Epithelial cell of proximal tubule (primary cell): ENCODE results near the gene LRRC26. TPM values are rescaled to one million over a fixed set of nuclear protein-coding genes. Genes with fewer than 3 reads are reported as not detected.

Experiments used
- DNase-seq: peaks from one replicate; pipeline ENCODE4 v3.0.0-alpha.2; 2011; ENCODE audit warnings: low read depth
- H3K4me3 ChIP-seq: 2 replicates; pipeline ENCODE4 v1.5.1; 2011; ENCODE audit warnings: low read depth, mild to moderate bottlenecking, low read length
- total RNA-seq: library from RNA; depleted of rRNA; stranded (reverse); fragments of >200 nt; gene quantifications from 2 replicates; pipeline ENCODE4 v1.2.3, GENCODE V29; 2015
- TF ChIP-seq, protein P1 (sequence below): conservative IDR thresholded peaks from 2 replicates; pipeline ENCODE4 v1.5.1; 2012; ENCODE audit warnings: low read depth, mild to moderate bottlenecking, low read length

LRRC26 gene
- total RNA-seq, 1 donor from 2014 or later: not detected

DNA sequence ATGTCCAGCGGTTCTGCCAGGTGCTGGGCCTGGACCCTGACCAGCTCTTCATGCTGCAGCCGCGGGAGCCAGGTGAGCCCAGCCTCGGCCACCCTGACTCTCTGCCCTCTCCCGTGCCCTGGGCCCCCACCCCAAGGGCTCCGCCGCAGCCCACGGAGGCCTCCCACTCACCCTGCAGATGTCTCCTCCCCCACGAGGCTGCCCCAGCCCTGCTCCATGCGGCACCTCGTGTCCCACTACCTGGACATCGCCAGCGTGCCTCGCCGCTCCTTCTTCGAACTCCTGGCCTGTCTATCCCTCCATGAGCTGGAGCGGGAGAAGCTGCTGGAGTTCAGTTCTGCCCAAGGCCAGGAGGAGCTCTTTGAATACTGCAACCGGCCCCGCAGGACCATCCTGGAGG lies 44.8 kb upstream of the LRRC26 start:
- TF ChIP-seq, protein P1, sequence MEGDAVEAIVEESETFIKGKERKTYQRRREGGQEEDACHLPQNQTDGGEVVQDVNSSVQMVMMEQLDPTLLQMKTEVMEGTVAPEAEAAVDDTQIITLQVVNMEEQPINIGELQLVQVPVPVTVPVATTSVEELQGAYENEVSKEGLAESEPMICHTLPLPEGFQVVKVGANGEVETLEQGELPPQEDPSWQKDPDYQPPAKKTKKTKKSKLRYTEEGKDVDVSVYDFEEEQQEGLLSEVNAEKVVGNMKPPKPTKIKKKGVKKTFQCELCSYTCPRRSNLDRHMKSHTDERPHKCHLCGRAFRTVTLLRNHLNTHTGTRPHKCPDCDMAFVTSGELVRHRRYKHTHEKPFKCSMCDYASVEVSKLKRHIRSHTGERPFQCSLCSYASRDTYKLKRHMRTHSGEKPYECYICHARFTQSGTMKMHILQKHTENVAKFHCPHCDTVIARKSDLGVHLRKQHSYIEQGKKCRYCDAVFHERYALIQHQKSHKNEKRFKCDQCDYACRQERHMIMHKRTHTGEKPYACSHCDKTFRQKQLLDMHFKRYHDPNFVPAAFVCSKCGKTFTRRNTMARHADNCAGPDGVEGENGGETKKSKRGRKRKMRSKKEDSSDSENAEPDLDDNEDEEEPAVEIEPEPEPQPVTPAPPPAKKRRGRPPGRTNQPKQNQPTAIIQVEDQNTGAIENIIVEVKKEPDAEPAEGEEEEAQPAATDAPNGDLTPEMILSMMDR: no peak
- DNase-seq: no peak
- no peak overlapping the region for H3K4me3 ChIP-seq

DNA sequence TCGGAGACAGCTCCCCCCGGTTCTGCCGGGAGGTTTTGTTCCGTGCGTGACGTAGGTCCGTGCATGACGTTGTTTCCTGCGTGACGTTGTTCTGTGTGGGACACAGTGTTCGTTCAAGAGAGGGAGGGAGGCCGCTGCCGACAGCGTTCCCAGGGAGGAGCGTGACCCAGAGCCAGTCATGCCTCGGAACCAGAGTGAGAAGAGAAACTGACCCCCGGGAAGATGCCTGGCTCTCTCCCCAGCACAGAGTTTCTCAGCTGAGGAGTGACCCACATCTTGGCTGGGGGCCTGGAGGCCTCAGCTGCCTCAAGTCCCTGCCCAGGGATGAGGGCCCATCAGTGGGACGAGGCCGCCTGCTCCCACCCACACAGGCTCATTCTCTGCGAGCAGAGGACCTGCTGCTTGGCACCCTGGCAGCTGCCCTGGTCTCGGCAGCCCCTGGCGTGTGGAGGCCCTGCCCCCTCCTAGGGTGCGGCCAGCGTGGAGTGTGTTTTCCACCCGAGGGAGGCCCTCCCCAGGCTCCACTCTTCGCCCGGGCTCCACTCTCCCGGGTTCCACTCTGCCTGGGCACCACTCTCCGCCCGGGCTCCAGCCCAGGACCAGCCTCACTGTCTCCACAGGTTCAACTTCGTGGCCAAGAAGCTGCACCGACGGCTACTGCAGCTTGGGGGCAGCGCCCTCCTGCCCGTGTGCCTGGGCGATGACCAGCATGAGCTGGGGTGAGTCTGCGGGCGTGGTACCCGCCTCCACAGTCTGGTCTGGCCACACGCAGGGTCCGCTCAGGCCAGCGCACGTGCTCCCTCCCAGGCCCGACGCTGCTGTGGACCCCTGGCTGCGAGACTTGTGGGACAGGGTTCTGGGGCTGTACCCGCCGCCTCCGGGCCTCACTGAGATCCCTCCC lies 43.6 kb upstream of the LRRC26 start:
- no peak for DNase-seq

DNA sequence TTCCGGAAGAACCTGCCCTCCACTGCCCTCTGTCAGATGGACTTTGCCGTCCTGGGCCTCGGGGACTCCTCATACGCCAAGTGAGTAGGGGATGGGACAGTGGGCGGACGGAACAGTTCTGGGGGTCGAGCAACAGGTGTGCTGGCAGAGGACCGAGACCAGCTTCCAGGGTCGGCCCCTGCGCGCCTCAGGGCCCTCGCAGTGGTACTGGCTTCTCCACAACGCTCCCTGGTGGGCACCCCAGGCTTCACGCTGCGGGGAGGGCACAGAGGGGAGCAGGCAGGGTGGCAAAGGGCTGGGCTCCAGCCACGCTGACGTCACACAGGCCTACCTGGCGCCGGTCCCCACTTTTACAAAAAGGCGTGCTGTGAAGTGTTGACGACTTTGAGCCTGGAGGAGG lies 42.7 kb upstream of the LRRC26 start:
- TF ChIP-seq, protein P1: peak; percentile 11
- no peak overlapping the region for H3K4me3 ChIP-seq
- DNase-seq: no peak

More for the DNA sequence above, 43.6 kb upstream of the LRRC26 start:
- no peak overlapping the region for H3K4me3 ChIP-seq
- TF ChIP-seq, protein P1: peak; percentile 33

DNA sequence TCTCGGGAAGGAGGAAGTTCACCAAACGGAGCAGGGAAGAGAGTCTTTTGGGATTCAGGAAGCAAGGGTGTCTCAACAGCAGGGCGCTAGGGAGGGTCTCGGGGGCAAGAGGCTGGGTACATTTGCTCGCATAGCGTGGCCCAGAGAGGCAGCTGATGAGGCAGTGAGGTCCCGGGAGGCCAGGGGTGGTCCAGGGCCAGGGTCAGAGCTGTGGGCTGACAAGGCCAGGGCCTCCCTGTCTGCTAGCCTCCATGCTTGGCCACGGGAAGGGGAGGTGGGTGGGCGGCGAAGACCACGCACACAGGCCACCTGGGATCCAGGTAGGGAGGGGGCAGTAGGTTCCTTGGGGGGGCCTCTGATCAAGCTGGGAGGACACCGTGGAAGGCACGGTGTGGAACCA lies 41.7 kb upstream of the LRRC26 start:
- H3K4me3 ChIP-seq: no peak overlapping the region
- TF ChIP-seq, protein P1: no peak
- DNase-seq: no peak

DNA sequence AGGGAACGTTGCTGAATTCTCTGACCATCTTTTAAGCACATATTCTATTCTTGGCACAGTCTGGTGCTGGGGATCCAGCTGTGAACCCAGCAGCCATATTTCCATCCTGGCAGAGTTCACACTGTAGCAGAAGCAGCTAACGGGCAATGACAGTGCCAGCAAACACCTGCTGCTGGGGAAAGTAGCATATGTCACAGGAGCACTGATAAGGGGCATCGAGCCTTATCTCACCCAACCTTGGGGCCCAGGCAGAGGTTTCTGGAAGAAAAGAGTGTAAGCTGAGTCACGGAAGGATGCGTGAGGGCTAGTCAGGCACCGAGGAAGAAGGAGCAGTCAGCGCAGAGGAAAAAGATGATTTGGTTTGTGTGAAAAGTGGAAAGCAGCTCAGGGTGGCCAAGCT lies 36.8 kb upstream of the LRRC26 start:
- H3K4me3 ChIP-seq: peak overlapping the region; percentile 97
- TF ChIP-seq, protein P1: no peak
- DNase-seq: no peak

DNA sequence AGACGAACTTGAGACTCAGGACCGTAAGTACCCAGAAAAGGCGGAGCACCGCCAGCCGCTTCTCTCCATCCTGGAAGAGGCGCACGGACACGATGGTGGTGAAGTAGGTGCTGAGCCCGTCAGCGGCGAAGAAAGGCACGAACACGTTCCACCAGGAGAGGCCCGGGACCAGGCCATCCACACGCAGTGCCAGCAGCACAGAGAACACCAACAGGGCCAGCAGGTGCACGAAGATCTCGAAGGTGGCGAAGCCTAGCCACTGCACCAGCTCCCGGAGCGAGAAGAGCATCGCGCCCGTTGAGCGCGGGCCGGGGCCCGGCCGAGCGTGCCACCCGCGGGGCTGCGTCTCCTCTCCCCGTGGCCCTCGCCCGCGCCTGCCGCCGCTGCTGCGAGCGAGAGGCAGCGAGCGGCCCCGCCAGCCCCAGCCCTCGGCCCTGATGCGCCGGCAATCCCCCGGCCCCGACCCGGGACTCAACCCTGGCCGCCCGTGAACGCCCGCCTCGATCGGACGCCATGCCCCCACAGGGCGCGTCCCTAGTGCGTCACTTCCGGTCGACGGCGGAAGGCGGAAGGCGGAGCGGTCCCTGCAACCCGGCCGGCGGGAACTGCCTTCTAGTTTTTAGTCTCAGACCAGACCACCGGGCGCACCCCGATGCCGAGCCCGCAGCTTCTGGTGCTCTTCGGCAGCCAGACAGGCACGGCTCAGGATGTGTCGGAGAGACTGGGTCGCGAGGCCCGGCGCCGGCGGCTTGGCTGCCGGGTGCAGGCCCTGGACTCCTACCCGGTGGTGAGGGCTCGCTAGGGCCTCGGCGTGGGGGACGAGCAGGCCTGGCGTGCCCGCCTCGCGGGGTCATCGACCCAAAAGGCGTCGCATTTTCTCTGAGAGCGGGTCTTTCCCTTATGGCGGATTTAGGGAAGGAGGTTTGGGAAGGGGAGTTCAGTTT lies 35.5 kb upstream of the LRRC26 start, which contains the start of the genes NDOR1 and TMEM203:
Gene NDOR1 (plus strand): TSS at position 575 of the 944 bp plus-strand sequence. CDS start 78 bp downstream, at position 653.
Gene TMEM203 (minus strand): TSS at position 523 of the 944 bp plus-strand sequence. CDS start 234 bp downstream, at position 289.
- TF ChIP-seq, protein P1: no peak
- DNase-seq: no peak
- H3K4me3 ChIP-seq: peak within 1 kb of the TSS; percentile 97
